ENCODE data around the gene ATG16L1.

ATG16L1 gene

GRCh38 chr2:233226511-233227031 lies 24.9 kb upstream of the ATG16L1 start:
- Histone ChIP-seq H3K27me3 (replicated peaks in 2 of 5; ENCODE audit: control insufficient read depth in 4 of 5, insufficient read depth in 5 of 5, low read length in 4 of 5) (no peaks in the 10 kb centered on the region), H3K36me3 (ENCODE audit: control insufficient read depth in 4 of 4, insufficient read depth in 4 of 4, low read length in 3 of 4) (no peaks in the 10 kb centered on the region), H3K4me1 (ENCODE audit: control extremely low read depth in 1 of 4, control insufficient read depth in 4 of 4, insufficient read depth in 4 of 4, low read length in 3 of 4) (peaks cover 0 to 6% (median 4%) of the 10 kb centered on the region in 4 experiments), H3K9me3 (ENCODE audit: control extremely low read depth in 1 of 5, control insufficient read depth in 4 of 5, insufficient read depth in 2 of 5, low read depth in 1 of 5, low read length in 4 of 5) (no peaks in the 10 kb centered on the region), H3K27ac (ENCODE audit: insufficient read depth in 1 of 2, low read depth in 1 of 2, low read length in 2 of 2, poor library complexity in 1 of 2, severe bottlenecking in 2 of 2) (no peak overlapping the region), H3K4me3 (ENCODE audit: control insufficient read depth in 1 of 7, extremely low read depth in 1 of 7, insufficient read depth in 4 of 7, low read depth in 2 of 7, low read length in 6 of 7) (no peak overlapping the region)
- DNase-seq = no peak
- POLR2A ChIA-PET = no interaction called here
- CTCF ChIA-PET = interaction anchor here (0.8 kb wide), 1 partner anchor 10 kb away, joined by 4 read pairs; no protein-coding TSS in a partner anchor
- WGBS (ENCODE audit: insufficient coverage) = 73% methylated on average over 2 of the region's 2 CpGs

- POLR2A ChIA-PET = no interaction called here
- WGBS (ENCODE audit: insufficient coverage) = 100% methylated on average over 2 of the region's 7 CpGs
These were observed 24.0 kb upstream of the ATG16L1 start for GRCh38 chr2:233227346-233227978.

GRCh38 chr2:233228376-233228775 lies 23.1 kb upstream of the ATG16L1 start:
- ChIA-PET CTCF (interaction anchor here (1.1 kb wide), 1 partner anchor 27 kb away, joined by 3 read pairs; no protein-coding TSS in a partner anchor), POLR2A (no interaction called here)
- no peak overlapping the region for H3K4me3 ChIP-seq (ENCODE audit: control insufficient read depth in 1 of 7, extremely low read depth in 1 of 7, insufficient read depth in 4 of 7, low read depth in 2 of 7, low read length in 6 of 7)
- H3K4me1 ChIP-seq (ENCODE audit: control extremely low read depth in 1 of 4, control insufficient read depth in 4 of 4, insufficient read depth in 4 of 4, low read length in 3 of 4) = peaks cover 0 to 6% (median 4%) of the 10 kb centered on the region in 4 experiments
- WGBS (ENCODE audit: insufficient coverage) = 100% methylated on average over 1 of the region's 3 CpGs
- H3K36me3 ChIP-seq (ENCODE audit: control insufficient read depth in 4 of 4, insufficient read depth in 4 of 4, low read length in 3 of 4) = no peaks in the 10 kb centered on the region
- no peak overlapping the region for H3K27ac ChIP-seq (ENCODE audit: insufficient read depth in 1 of 2, low read depth in 1 of 2, low read length in 2 of 2, poor library complexity in 1 of 2, severe bottlenecking in 2 of 2)
- no peaks in the 10 kb centered on the region for H3K27me3 ChIP-seq (replicated peaks in 2 of 5; ENCODE audit: control insufficient read depth in 4 of 5, insufficient read depth in 5 of 5, low read length in 4 of 5)
- no peak for DNase-seq
- H3K9me3 ChIP-seq (ENCODE audit: control extremely low read depth in 1 of 5, control insufficient read depth in 4 of 5, insufficient read depth in 2 of 5, low read depth in 1 of 5, low read length in 4 of 5) = no peaks in the 10 kb centered on the region

More at GRCh38 chr2:233227346-233227978, 24.0 kb upstream of the ATG16L1 start:
- no peaks in the 10 kb centered on the region for H3K36me3 ChIP-seq (ENCODE audit: control insufficient read depth in 4 of 4, insufficient read depth in 4 of 4, low read length in 3 of 4)
- H3K27me3 ChIP-seq (replicated peaks in 2 of 5; ENCODE audit: control insufficient read depth in 4 of 5, insufficient read depth in 5 of 5, low read length in 4 of 5) = no peaks in the 10 kb centered on the region
- peaks cover 0 to 6% (median 4%) of the 10 kb centered on the region in 4 experiments for H3K4me1 ChIP-seq (ENCODE audit: control extremely low read depth in 1 of 4, control insufficient read depth in 4 of 4, insufficient read depth in 4 of 4, low read length in 3 of 4)
- no peaks in the 10 kb centered on the region for H3K9me3 ChIP-seq (ENCODE audit: control extremely low read depth in 1 of 5, control insufficient read depth in 4 of 5, insufficient read depth in 2 of 5, low read depth in 1 of 5, low read length in 4 of 5)
- H3K27ac ChIP-seq (ENCODE audit: insufficient read depth in 1 of 2, low read depth in 1 of 2, low read length in 2 of 2, poor library complexity in 1 of 2, severe bottlenecking in 2 of 2) = no peak overlapping the region
- no peak overlapping the region for H3K4me3 ChIP-seq (ENCODE audit: control insufficient read depth in 1 of 7, extremely low read depth in 1 of 7, insufficient read depth in 4 of 7, low read depth in 2 of 7, low read length in 6 of 7)
- no peak for DNase-seq
- CTCF ChIA-PET = interaction anchor here (0.8 to 1.1 kb wide), 2 partner anchors 9 to 26 kb away, joined by 3 to 4 read pairs; no protein-coding TSS in a partner anchor

- no peak for DNase-seq
- Histone ChIP-seq H3K27me3 (replicated peaks in 2 of 5; ENCODE audit: control insufficient read depth in 4 of 5, insufficient read depth in 5 of 5, low read length in 4 of 5) (no peaks in the 10 kb centered on the region), H3K36me3 (ENCODE audit: control insufficient read depth in 4 of 4, insufficient read depth in 4 of 4, low read length in 3 of 4) (no peaks in the 10 kb centered on the region), H3K4me3 (ENCODE audit: control insufficient read depth in 1 of 7, extremely low read depth in 1 of 7, insufficient read depth in 4 of 7, low read depth in 2 of 7, low read length in 6 of 7) (no peak overlapping the region), H3K4me1 (ENCODE audit: control extremely low read depth in 1 of 4, control insufficient read depth in 4 of 4, insufficient read depth in 4 of 4, low read length in 3 of 4) (peaks cover 0 to 2% (median 0%) of the 10 kb centered on the region in 4 experiments), H3K9me3 (ENCODE audit: control extremely low read depth in 1 of 5, control insufficient read depth in 4 of 5, insufficient read depth in 2 of 5, low read depth in 1 of 5, low read length in 4 of 5) (peaks cover 0 to 13% (median 0%) of the 10 kb centered on the region in 5 experiments), H3K27ac (ENCODE audit: insufficient read depth in 1 of 2, low read depth in 1 of 2, low read length in 2 of 2, poor library complexity in 1 of 2, severe bottlenecking in 2 of 2) (no peak overlapping the region)
- POLR2A ChIA-PET = no interaction called here
- 92% methylated on average over 3 of the region's 4 CpGs for WGBS (ENCODE audit: insufficient coverage)
- CTCF ChIA-PET = no interaction called here
These were observed 17.7 kb upstream of the ATG16L1 start for GRCh38 chr2:233233618-233234230.

DNA sequence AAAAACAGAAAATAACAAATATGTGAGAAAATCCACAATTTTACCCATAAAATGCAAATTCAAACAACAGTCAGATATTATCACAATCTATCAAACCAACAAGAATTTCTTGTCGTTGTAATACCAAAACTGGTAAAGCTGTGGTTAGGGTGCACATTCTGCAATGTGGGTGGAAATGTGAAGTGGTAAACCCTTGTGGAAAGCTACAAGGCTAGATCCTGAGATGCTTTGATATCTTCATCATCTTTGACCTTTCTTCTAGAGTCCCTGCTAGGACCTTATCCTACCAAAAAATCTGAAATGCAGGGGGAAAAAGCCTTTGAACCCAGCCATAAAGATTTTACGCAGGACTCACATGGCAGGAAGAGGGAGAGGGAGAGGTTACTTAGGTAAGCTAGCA lies 17.2 kb upstream of the ATG16L1 start:
- H3K27ac ChIP-seq (ENCODE audit: insufficient read depth in 1 of 2, low read depth in 1 of 2, low read length in 2 of 2, poor library complexity in 1 of 2, severe bottlenecking in 2 of 2) = no peak overlapping the region
- no peak for DNase-seq
- H3K4me3 ChIP-seq (ENCODE audit: control insufficient read depth in 1 of 7, extremely low read depth in 1 of 7, insufficient read depth in 4 of 7, low read depth in 2 of 7, low read length in 6 of 7) = no peak overlapping the region
- H3K4me1 ChIP-seq (ENCODE audit: control extremely low read depth in 1 of 4, control insufficient read depth in 4 of 4, insufficient read depth in 4 of 4, low read length in 3 of 4) = peaks cover 0 to 2% (median 0%) of the 10 kb centered on the region in 4 experiments
- H3K27me3 ChIP-seq (replicated peaks in 2 of 5; ENCODE audit: control insufficient read depth in 4 of 5, insufficient read depth in 5 of 5, low read length in 4 of 5) = no peaks in the 10 kb centered on the region
- ChIA-PET CTCF (no interaction called here), POLR2A (no interaction called here)
- H3K9me3 ChIP-seq (ENCODE audit: control extremely low read depth in 1 of 5, control insufficient read depth in 4 of 5, insufficient read depth in 2 of 5, low read depth in 1 of 5, low read length in 4 of 5) = peaks cover 0 to 13% (median 0%) of the 10 kb centered on the region in 5 experiments
- WGBS (ENCODE audit: insufficient coverage) = no CpG with 5 or more reads among the region's 2 CpGs
- H3K36me3 ChIP-seq (ENCODE audit: control insufficient read depth in 4 of 4, insufficient read depth in 4 of 4, low read length in 3 of 4) = no peaks in the 10 kb centered on the region

GRCh38 chr2:233234996-233235395 lies 16.5 kb upstream of the ATG16L1 start:
- Histone ChIP-seq H3K9me3 (ENCODE audit: control extremely low read depth in 1 of 5, control insufficient read depth in 4 of 5, insufficient read depth in 2 of 5, low read depth in 1 of 5, low read length in 4 of 5) (peaks cover 0 to 13% (median 0%) of the 10 kb centered on the region in 5 experiments), H3K27me3 (replicated peaks in 2 of 5; ENCODE audit: control insufficient read depth in 4 of 5, insufficient read depth in 5 of 5, low read length in 4 of 5) (no peaks in the 10 kb centered on the region), H3K27ac (ENCODE audit: insufficient read depth in 1 of 2, low read depth in 1 of 2, low read length in 2 of 2, poor library complexity in 1 of 2, severe bottlenecking in 2 of 2) (no peak overlapping the region), H3K4me3 (ENCODE audit: control insufficient read depth in 1 of 7, extremely low read depth in 1 of 7, insufficient read depth in 4 of 7, low read depth in 2 of 7, low read length in 6 of 7) (no peak overlapping the region), H3K36me3 (ENCODE audit: control insufficient read depth in 4 of 4, insufficient read depth in 4 of 4, low read length in 3 of 4) (no peaks in the 10 kb centered on the region), H3K4me1 (ENCODE audit: control extremely low read depth in 1 of 4, control insufficient read depth in 4 of 4, insufficient read depth in 4 of 4, low read length in 3 of 4) (peaks cover 0 to 2% (median 0%) of the 10 kb centered on the region in 4 experiments)
- POLR2A ChIA-PET = no interaction called here
- 100% methylated on average over 1 of the region's 3 CpGs for WGBS (ENCODE audit: insufficient coverage)
- CTCF ChIA-PET = interaction anchor here (0.7 kb wide), 1 partner anchor 192 kb away, joined by 3 read pairs; no protein-coding TSS in a partner anchor
- DNase-seq = no peak

GRCh38 chr2:233235977-233236376 lies 15.5 kb upstream of the ATG16L1 start:
- 80% methylated on average over 8 of the region's 9 CpGs for WGBS (ENCODE audit: insufficient coverage)
- Histone ChIP-seq H3K27ac (ENCODE audit: insufficient read depth in 1 of 2, low read depth in 1 of 2, low read length in 2 of 2, poor library complexity in 1 of 2, severe bottlenecking in 2 of 2) (no peak overlapping the region), H3K27me3 (replicated peaks in 2 of 5; ENCODE audit: control insufficient read depth in 4 of 5, insufficient read depth in 5 of 5, low read length in 4 of 5) (no peaks in the 10 kb centered on the region), H3K36me3 (ENCODE audit: control insufficient read depth in 4 of 4, insufficient read depth in 4 of 4, low read length in 3 of 4) (no peaks in the 10 kb centered on the region), H3K4me3 (ENCODE audit: control insufficient read depth in 1 of 7, extremely low read depth in 1 of 7, insufficient read depth in 4 of 7, low read depth in 2 of 7, low read length in 6 of 7) (no peak overlapping the region), H3K9me3 (ENCODE audit: control extremely low read depth in 1 of 5, control insufficient read depth in 4 of 5, insufficient read depth in 2 of 5, low read depth in 1 of 5, low read length in 4 of 5) (peaks cover 0 to 13% (median 0%) of the 10 kb centered on the region in 5 experiments), H3K4me1 (ENCODE audit: control extremely low read depth in 1 of 4, control insufficient read depth in 4 of 4, insufficient read depth in 4 of 4, low read length in 3 of 4) (peaks cover 0 to 7% (median 6%) of the 10 kb centered on the region in 4 experiments)
- CTCF ChIA-PET = interaction anchor here (1.4 kb wide), 1 partner anchor 9 kb away, joined by 4 read pairs; no protein-coding TSS in a partner anchor
- POLR2A ChIA-PET = no interaction called here
- DNase-seq = no peak
